ENCODE results near the gene SAG.

The SAG gene

GRCh38 chr2:233384811-233385488 is 77.3 kb downstream of the SAG start:
- no peak for DNase-seq

- no peak for DNase-seq
These were observed 78.0 kb downstream of the SAG start for GRCh38 chr2:233385489-233386044.

- DNase-seq: no peak
These were observed 78.9 kb downstream of the SAG start for GRCh38 chr2:233386382-233387041.

GRCh38 chr2:233387225-233387624 is 79.6 kb downstream of the SAG start:
- no peak for DNase-seq

- DNase-seq: peak; percentile 83
These were observed 80.3 kb downstream of the SAG start for GRCh38 chr2:233387667-233388528.

- DNase-seq: no peak
These were observed 82.0 kb downstream of the SAG start for GRCh38 chr2:233389601-233390125.

- no peak for DNase-seq
These were observed 88.1 kb downstream of the SAG start for GRCh38 chr2:233395687-233396086.

All from SHP77 treated with DMSO at 0.1 percent for 48 hours (cell line).